HL-60 (cell line): ENCODE results near the gene ATXN2.
"Not testable (repeated sequence)": the region's sequence is repeated elsewhere in the genome, so short reads cannot be mapped to it uniquely, and the experiment has no call there.

Experiments used
- DNase-seq, 2 experiments: peaks; one replicate each; pipeline ENCODE4 v3.0.0-alpha.2; 2010 to 2020; ENCODE audit warnings: low read depth in 1 of 2, low spot score in 1 of 2
- H3K27ac ChIP-seq: fragments of 250-450 bp; sonication (Bioruptor Pico); replicated peaks from 2 replicates; pipeline ENCODE4 v1.5.1; 2020; ENCODE audit warnings: mild to moderate bottlenecking, moderate library complexity
- H3K27me3 ChIP-seq: fragments of 250-450 bp; sonication (Bioruptor Pico); 2 replicates; pipeline ENCODE4 v1.5.1; 2021; ENCODE audit warnings: mild to moderate bottlenecking, moderate library complexity; ENCODE audit not compliant: insufficient read depth, poor library complexity, severe bottlenecking
- H3K4me3 ChIP-seq: replicated peaks from 2 replicates; pipeline ENCODE4 v1.5.1; 2011; ENCODE audit warnings: mild to moderate bottlenecking, control low read depth, low read length; ENCODE audit not compliant: insufficient read depth
- GABPA ChIP-seq: IDR thresholded peaks from 2 replicates; pipeline ENCODE4 v1.6.1; 2012; ENCODE audit warnings: low read depth
- POLR2AphosphoS5 ChIP-seq: IDR thresholded peaks from 2 replicates; pipeline ENCODE4 v1.6.1; 2012; ENCODE audit warnings: low read depth
- SPI1 ChIP-seq: IDR thresholded peaks from 2 replicates; pipeline ENCODE4 v1.6.1; 2012; ENCODE audit warnings: low read depth, mild to moderate bottlenecking, borderline replicate concordance
- TF ChIP-seq, protein P1 (sequence below): IDR thresholded peaks from 2 replicates; pipeline ENCODE4 v1.6.1; 2012; ENCODE audit warnings: low read depth; ENCODE audit not compliant: insufficient replicate concordance
- TF ChIP-seq, protein P2 (sequence below): IDR thresholded peaks from one replicate; pipeline ENCODE4 v1.5.1; 2011; ENCODE audit warnings: low read length, control low read depth, inconsistent platforms; ENCODE audit not compliant: insufficient read depth

ATXN2 gene

DNA sequence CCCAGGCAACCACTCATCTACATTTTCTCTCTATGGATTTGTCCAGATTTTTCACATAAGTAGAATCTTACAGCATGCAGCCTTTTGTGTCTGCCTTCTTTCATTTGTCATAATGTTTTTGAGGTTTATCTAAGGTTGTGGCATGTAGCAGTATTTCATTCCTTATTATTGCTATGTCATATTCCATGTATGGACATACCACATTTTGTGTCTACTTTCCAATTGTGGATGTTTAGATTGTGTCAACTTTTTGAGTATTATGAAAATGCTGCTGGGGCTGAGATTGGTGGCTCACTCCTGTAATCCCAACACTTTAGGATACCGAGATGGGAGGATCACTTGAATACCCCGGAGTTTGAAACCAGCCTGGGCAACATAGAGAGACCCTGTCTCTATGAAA is 3.2 kb upstream of the ATXN2 start:
- no peak overlapping the region for H3K27ac ChIP-seq
- H3K4me3 ChIP-seq, result no peak overlapping the region
- TF ChIP-seq, protein P1, sequence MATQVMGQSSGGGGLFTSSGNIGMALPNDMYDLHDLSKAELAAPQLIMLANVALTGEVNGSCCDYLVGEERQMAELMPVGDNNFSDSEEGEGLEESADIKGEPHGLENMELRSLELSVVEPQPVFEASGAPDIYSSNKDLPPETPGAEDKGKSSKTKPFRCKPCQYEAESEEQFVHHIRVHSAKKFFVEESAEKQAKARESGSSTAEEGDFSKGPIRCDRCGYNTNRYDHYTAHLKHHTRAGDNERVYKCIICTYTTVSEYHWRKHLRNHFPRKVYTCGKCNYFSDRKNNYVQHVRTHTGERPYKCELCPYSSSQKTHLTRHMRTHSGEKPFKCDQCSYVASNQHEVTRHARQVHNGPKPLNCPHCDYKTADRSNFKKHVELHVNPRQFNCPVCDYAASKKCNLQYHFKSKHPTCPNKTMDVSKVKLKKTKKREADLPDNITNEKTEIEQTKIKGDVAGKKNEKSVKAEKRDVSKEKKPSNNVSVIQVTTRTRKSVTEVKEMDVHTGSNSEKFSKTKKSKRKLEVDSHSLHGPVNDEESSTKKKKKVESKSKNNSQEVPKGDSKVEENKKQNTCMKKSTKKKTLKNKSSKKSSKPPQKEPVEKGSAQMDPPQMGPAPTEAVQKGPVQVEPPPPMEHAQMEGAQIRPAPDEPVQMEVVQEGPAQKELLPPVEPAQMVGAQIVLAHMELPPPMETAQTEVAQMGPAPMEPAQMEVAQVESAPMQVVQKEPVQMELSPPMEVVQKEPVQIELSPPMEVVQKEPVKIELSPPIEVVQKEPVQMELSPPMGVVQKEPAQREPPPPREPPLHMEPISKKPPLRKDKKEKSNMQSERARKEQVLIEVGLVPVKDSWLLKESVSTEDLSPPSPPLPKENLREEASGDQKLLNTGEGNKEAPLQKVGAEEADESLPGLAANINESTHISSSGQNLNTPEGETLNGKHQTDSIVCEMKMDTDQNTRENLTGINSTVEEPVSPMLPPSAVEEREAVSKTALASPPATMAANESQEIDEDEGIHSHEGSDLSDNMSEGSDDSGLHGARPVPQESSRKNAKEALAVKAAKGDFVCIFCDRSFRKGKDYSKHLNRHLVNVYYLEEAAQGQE, result no peak
- no peak for TF ChIP-seq SPI1
- TF ChIP-seq POLR2AphosphoS5, result no peak
- no peak for TF ChIP-seq GABPA
- TF ChIP-seq, protein P2, sequence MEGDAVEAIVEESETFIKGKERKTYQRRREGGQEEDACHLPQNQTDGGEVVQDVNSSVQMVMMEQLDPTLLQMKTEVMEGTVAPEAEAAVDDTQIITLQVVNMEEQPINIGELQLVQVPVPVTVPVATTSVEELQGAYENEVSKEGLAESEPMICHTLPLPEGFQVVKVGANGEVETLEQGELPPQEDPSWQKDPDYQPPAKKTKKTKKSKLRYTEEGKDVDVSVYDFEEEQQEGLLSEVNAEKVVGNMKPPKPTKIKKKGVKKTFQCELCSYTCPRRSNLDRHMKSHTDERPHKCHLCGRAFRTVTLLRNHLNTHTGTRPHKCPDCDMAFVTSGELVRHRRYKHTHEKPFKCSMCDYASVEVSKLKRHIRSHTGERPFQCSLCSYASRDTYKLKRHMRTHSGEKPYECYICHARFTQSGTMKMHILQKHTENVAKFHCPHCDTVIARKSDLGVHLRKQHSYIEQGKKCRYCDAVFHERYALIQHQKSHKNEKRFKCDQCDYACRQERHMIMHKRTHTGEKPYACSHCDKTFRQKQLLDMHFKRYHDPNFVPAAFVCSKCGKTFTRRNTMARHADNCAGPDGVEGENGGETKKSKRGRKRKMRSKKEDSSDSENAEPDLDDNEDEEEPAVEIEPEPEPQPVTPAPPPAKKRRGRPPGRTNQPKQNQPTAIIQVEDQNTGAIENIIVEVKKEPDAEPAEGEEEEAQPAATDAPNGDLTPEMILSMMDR, result no peak
- H3K27me3 ChIP-seq, result no peaks in the 10 kb centered on the region
- DNase-seq, result no peak

DNA sequence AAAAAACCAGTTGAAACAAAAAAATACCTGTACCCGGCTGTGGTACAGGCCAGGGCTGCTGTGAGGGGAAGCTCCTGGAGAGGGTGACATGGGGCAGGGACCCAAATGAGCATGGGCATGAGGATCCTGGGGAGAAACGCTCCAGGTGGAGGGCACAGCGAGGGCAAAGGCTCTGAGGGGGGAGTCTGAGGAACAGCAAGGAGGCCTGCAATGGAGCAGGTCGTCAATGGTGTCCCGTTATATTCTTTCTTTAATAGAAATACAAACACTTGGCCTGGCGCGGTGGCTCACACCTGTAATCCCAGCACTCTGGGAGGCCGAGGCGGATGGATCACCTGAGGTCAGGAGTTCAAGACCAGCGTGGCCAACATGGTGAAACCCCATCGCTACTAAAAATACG is 1.9 kb upstream of the ATXN2 start:
- DNase-seq, H3K27ac ChIP-seq, H3K27me3 ChIP-seq, H3K4me3 ChIP-seq: not testable (repeated sequence)

DNA sequence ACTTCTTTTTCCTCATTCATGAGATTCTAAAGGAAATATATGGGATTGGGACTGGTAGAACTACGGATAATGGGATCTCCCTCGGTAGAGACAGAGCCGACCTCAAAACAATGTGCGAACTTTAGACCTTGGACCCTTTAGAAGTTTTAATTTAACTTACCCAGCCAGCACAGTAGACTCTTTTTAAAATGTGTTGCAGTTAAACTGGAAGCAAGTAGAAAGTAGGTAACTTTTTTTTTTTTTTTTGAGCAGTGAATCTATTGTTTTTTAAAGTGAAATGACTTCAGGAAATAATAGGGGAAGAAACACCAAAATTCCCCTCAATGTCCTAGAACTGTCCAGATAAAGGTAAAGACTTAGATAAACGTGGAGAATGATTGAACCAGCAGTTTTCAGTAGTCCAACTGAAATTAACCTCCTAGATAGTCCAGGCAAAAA is 1.1 kb upstream of the ATXN2 start:
- TF ChIP-seq, protein P1, result no peak
- no peak for TF ChIP-seq SPI1
- no peak for TF ChIP-seq POLR2AphosphoS5
- TF ChIP-seq, protein P2, result no peak
- no peak for TF ChIP-seq GABPA
- DNase-seq, result no peak
- H3K4me3 ChIP-seq, result peak overlapping the region; percentile 98
- H3K27me3 ChIP-seq, result no peaks in the 10 kb centered on the region
- peak overlapping the region; percentile 91 for H3K27ac ChIP-seq

DNA sequence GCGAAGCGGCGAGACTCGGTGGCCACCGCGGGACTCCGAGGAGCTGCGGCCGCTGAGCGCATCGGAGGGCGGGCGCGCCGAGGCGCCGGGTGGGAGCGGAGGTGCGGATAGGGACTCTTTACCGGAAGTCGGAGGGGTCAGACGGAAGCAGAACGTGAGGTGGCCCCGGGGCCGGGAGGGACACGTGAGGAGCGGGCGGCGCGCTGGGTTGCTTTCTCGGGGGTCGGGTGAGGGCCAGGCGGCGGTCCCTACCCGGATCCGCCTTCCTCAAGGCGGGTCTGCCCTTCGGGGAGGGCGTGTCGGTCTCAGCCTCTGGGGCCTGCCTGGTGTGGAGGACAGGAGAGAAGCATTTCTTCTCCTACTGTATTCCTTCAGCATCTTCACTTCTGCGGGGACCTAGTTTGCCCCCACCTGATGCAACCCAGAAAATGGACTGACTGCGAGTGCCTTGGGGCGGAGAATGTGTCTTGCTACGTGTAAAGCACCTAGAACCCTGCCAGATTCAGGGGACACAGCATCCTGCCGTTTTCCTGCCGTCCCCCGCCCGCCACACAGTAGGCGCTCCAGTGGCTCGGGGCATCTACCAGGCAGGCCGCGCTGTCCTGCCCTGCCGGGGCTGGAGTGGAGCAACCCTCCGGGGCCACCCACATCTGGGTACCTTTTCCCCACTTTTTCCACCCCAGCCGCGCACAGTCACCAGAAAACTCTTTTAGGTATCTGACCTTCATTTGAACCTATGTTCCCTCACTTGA is 514 bp upstream of the ATXN2 start:
- TF ChIP-seq, protein P1, result peak; percentile 57
- TF ChIP-seq GABPA (peak; percentile 95), POLR2AphosphoS5 (peak; percentile 94), SPI1 (no peak)
- TF ChIP-seq, protein P2, result no peak
- Histone ChIP-seq H3K27ac (peak overlapping the region; percentile 91), H3K4me3 (peak overlapping the region; percentile 98), H3K27me3 (no peaks in the 10 kb centered on the region)
- DNase-seq, result peak; percentile 79 to 88
